K562 (cell line): Measurements from ENCODE around the gene PRC1. TPM values are rescaled to one million over a fixed set of nuclear protein-coding genes. Genes with fewer than 3 reads are reported as not detected.

Source experiments
- ATAC-seq: fragments of 200-7000 bp; cut with Tn5 transposase; 3 replicates; pipeline ENCODE4 v1.9.1; 2020; ENCODE audit warnings: moderate library complexity
- BruUV-seq: library from RNA; stranded (reverse); fragments of 400-500 nt; replicated peaks from 2 replicates; lab custom pipeline; 2021; lab: Mats Ljungman, UMichigan
- CTCF ChIA-PET: fragments of 300-600 bp; formaldehyde crosslinking; extraction: SDS; loops from one replicate; lab custom pipeline; 2021; ENCODE audit warnings: low intra/inter-chr PET ratio; lab: Yijun Ruan, JAX
- POLR2A ChIA-PET: fragments of 300-600, 350-650 bp; sonication (Branson Sonifier 250); formaldehyde crosslinking; extraction: SDS; loops from one replicate; lab custom pipeline; 2021; ENCODE audit warnings: antibody characterized with exemption, inconsistent platforms; lab: Yijun Ruan, JAX
- DNase-seq, 4 experiments: peaks; one replicate each; pipeline versions ENCODE4 v3.0.0 to v3.0.0-alpha.2; 2011 to 2018; ENCODE audit warnings: low spot score in 3 of 4, mixed read lengths in 3 of 4; ENCODE audit errors: extremely low read depth in 1 of 4
- FAIRE-seq: peaks from 2 replicates; lab custom pipeline; 2011; peaks lifted over from hg19 to GRCh38; lab: Jason Lieb, UNC
- H2AFZ ChIP-seq: 2 replicates; pipeline ENCODE4 v1.6.0; 2011; ENCODE audit warnings: low read depth, low read length, control low read depth, inconsistent platforms
- H3K27ac ChIP-seq: fragments of 200-600 bp; 3 replicates; pipeline ENCODE4 v1.8.0; 2011; ENCODE audit warnings: low read depth, mild to moderate bottlenecking, control low read depth, inconsistent platforms, low read length, moderate library complexity, mixed read lengths; ENCODE audit errors: extremely low read depth
- H3K27me3 ChIP-seq, 2 experiments: fragments of 300-600 bp in 1 of 2; 2 replicates in 1 of 2; 3 replicates in 1 of 2; pipeline versions ENCODE4 v1.6.0 to v1.8.0; 2011; ENCODE audit warnings: inconsistent platforms in 2 of 2, low read length in 2 of 2, mild to moderate bottlenecking in 1 of 2, mixed read lengths in 1 of 2, moderate library complexity in 1 of 2; ENCODE audit not compliant: control insufficient read depth in 2 of 2, insufficient read depth in 2 of 2
- H3K36me3 ChIP-seq: fragments of 300-600 bp; 3 replicates; pipeline ENCODE4 v1.8.0; 2011; ENCODE audit warnings: mild to moderate bottlenecking, low read length, inconsistent platforms; ENCODE audit not compliant: control insufficient read depth, insufficient read depth
- H3K4me1 ChIP-seq, 2 experiments: fragments of 200-600 bp in 1 of 2; replicated peaks in 1 of 2; 2 replicates in 1 of 2; 3 replicates in 1 of 2; pipeline versions ENCODE4 v1.5.1 to v1.8.0; 2011; ENCODE audit warnings: inconsistent platforms in 2 of 2, low read length in 2 of 2, mild to moderate bottlenecking in 1 of 2, mixed read lengths in 1 of 2, moderate library complexity in 1 of 2; ENCODE audit not compliant: control insufficient read depth in 2 of 2, insufficient read depth in 2 of 2
- H3K4me2 ChIP-seq: 2 replicates; pipeline ENCODE4 v1.6.1; 2011; ENCODE audit warnings: low read length, control low read depth, inconsistent platforms, mixed read lengths; ENCODE audit not compliant: insufficient read depth
- H3K4me3 ChIP-seq: fragments of 200-600 bp; sonication (generic), shearing (Covaris generic); 2 replicates; pipeline ENCODE4 v1.5.1; 2016; ENCODE audit warnings: control low read depth, inconsistent platforms
- H3K79me2 ChIP-seq: fragments of 200-600 bp; 3 replicates; pipeline ENCODE4 v1.8.0; 2011; ENCODE audit warnings: low read length, inconsistent platforms; ENCODE audit not compliant: control insufficient read depth, insufficient read depth
- H3K9ac ChIP-seq, 2 experiments: 2 replicates each; pipeline versions ENCODE4 v1.6.0 to v1.6.1; 2011; ENCODE audit warnings: low read depth in 2 of 2, low read length in 2 of 2, control low read depth in 1 of 2, inconsistent platforms in 1 of 2, mild to moderate bottlenecking in 1 of 2, mixed read lengths in 1 of 2; ENCODE audit not compliant: insufficient read depth in 1 of 2
- H3K9me1 ChIP-seq: one replicate; pipeline ENCODE4 v1.6.0; 2011; ENCODE audit warnings: inconsistent platforms, mild to moderate bottlenecking, low read length, moderate library complexity; ENCODE audit not compliant: control insufficient read depth, insufficient read depth
- H3K9me3 ChIP-seq: replicated peaks from 2 replicates; pipeline ENCODE4 v1.5.1; 2011; ENCODE audit warnings: low read depth, low read length, inconsistent platforms; ENCODE audit not compliant: control insufficient read depth, insufficient read depth
- H4K20me1 ChIP-seq: replicated peaks from 2 replicates; pipeline ENCODE4 v1.6.1; 2011; ENCODE audit warnings: low read length, inconsistent platforms, mixed read lengths; ENCODE audit not compliant: control insufficient read depth, insufficient read depth
- ATF1 ChIP-seq, 2 experiments: fragments of 450-650 bp in 1 of 2; IDR thresholded peaks; 2 replicates each; pipeline ENCODE4 v1.6.1; 2016; ENCODE audit warnings: missing compliant biosample characterization in 1 of 2, missing genetic modification characterization in 1 of 2
- FOXK2 ChIP-seq, 2 experiments: fragments of 450-650 bp; IDR thresholded peaks in 1 of 2; conservative IDR thresholded peaks in 1 of 2; 2 replicates each; pipeline ENCODE4 v1.6.1; 2016; ENCODE audit warnings: low read depth in 2 of 2, mild to moderate bottlenecking in 1 of 2
- KDM1A ChIP-seq, 2 experiments: fragments of 450-650 bp; IDR thresholded peaks; 2 replicates each; pipeline ENCODE4 v1.6.1; 2016; ENCODE audit warnings: mild to moderate bottlenecking in 2 of 2
- PHB2 ChIP-seq: fragments of 450-650 bp; IDR thresholded peaks from 2 replicates; pipeline ENCODE4 v1.6.1; 2017; ENCODE audit warnings: low read depth
- RBM25 ChIP-seq: fragments of 200-400 bp; formaldehyde crosslinking; IDR thresholded peaks from 2 replicates; pipeline ENCODE4 v1.6.1; 2018; ENCODE audit warnings: low read length, low read depth, moderate library complexity; ENCODE audit not compliant: severe bottlenecking
- ZNF23 ChIP-seq: fragments of 250-450 bp; sonication (Bioruptor Pico); IDR thresholded peaks from 2 replicates; pipeline ENCODE4 v1.4.0; 2020; ENCODE audit warnings: mild to moderate bottlenecking
- WGBS: fragments of 100-300 bp; shearing (Covaris generic); methylation state at CpG from one replicate; pipeline ENCODE4 v1.1.6; 2016; ENCODE audit warnings: low coverage, mixed read lengths; ENCODE audit not compliant: insufficient coverage; ENCODE audit errors: missing lambda C conversion rate; 5-methylcytosine and 5-hydroxymethylcytosine counted together
- in situ Hi-C: fragments of 300-500 bp; cut with MboI; formaldehyde crosslinking; loops from 4 replicates; pipeline ENCODE4 v1.15.0; 2018; ENCODE audit warnings: inconsistent platforms, mixed read lengths
- intact Hi-C: fragments of 100-400 bp; cut with micrococcal nuclease; formaldehyde crosslinking; loops from 2 replicates; pipeline ENCODE4 v1.14.2; 2022
- polyA plus RNA-seq, 8 experiments: library from polyadenylated mRNA; depleted of rRNA in 4 of 8; stranded (reverse) in 5 of 8; unstranded in 3 of 8; fragments of >200 nt; fragmentation: Nextera tagmentation in 2 of 8; fragmentation: Illumina TruSeq in 1 of 8; extraction: Ambion mirVana in 2 of 8; extraction: Trizol in 1 of 8; gene quantifications; 2 replicates each; pipeline versions ENCODE4 v1.2.1 to v1.2.3, GENCODE V29; 2011 to 2014; ENCODE audit warnings: inconsistent platforms in 1 of 8, missing spikeins in 1 of 8
- total RNA-seq, 7 experiments: library from RNA; depleted of rRNA in 6 of 7; stranded (reverse); fragments of >200 nt in 6 of 7; fragmentation: Illumina TruSeq in 2 of 7; extraction: Trizol in 2 of 7; gene quantifications; 2 replicates each; pipeline versions ENCODE4 v1.2.1 to v1.2.3, GENCODE V29; 2011 to 2021; ENCODE audit warnings: low replicate concordance in 1 of 7
- TF ChIP-seq, protein P1 (sequence below), 3 experiments: fragments of 200-800 bp in 1 of 3; sonication (Bioruptor generic) in 1 of 3; sonication (generic) in 1 of 3; formaldehyde crosslinking in 1 of 3; IDR thresholded peaks; 2 replicates each; pipeline versions ENCODE4 v1.6.1 to v1.8.0; 2016 to 2022; ENCODE audit warnings: mild to moderate bottlenecking in 2 of 3, missing compliant biosample characterization in 2 of 3, missing genetic modification characterization in 2 of 3, missing genetic modification reagents in 1 of 3
- TF ChIP-seq, protein P2 (sequence below): fragments of 250-450 bp; sonication (Bioruptor Pico); IDR thresholded peaks from 2 replicates; pipeline ENCODE4 v1.5.0; 2022; ENCODE audit warnings: mild to moderate bottlenecking
- TF ChIP-seq, protein P3 (sequence below): fragments of 450-650 bp; IDR thresholded peaks from 2 replicates; pipeline ENCODE4 v1.6.1; 2016; ENCODE audit warnings: borderline replicate concordance
- TF ChIP-seq, protein P4 (sequence below): sonication (generic); formaldehyde crosslinking; IDR thresholded peaks from 2 replicates; pipeline ENCODE4 v1.8.0; 2022; ENCODE audit warnings: mild to moderate bottlenecking, missing genetic modification reagents, borderline replicate concordance

PRC1 gene
- total and polyA plus RNA-seq, 9 of the 15 experiments (the other 6 are each of a cell fraction or from before 2014, with no cell fraction given): 156 to 391 (median 240) TPM

DNA sequence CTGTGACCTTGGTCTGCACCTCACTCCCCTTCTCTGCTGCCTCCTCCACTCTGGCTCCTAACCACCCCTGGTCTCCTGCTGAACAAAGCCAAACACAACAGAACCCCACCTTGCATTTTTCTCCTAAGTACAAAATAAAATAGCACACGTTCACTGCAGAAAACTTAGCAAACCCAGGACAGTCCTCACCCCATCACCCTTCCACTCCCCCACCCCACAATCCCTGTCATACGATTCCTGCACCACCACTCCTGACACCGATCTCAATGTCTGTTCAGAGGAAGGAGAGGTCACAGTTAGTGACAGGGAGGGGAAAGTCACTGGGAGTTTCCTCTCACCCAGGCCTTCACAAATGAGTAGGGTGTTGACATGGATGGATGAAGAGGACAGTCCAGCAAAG is 23.8 kb upstream of the PRC1 start:
- peak; percentile 22; the same call in 2 of the 3 replicates for ATAC-seq
- H3K4me1 ChIP-seq: peaks cover 18% of the 10 kb centered on the region in 2 experiments; a peak in 4 of 5 replicates
- H3K9me1 ChIP-seq: no peaks in the 10 kb centered on the region
- CTCF ChIA-PET: no interaction called here
- peak overlapping the region; percentile 57 for H3K4me2 ChIP-seq
- H3K36me3 ChIP-seq: peaks cover 30% of the 10 kb centered on the region; the same call in 2 of the 3 replicates
- H3K27me3 ChIP-seq: no peaks in the 10 kb centered on the region
- FAIRE-seq: no peak
- H3K79me2 ChIP-seq: peaks cover 49% of the 10 kb centered on the region
- POLR2A ChIA-PET: interaction anchor here (0.5 to 1.2 kb wide), 4 partner anchors 10 to 29 kb away, joined by 3 to 6 read pairs (median 3); no protein-coding TSS in a partner anchor
- H3K9ac ChIP-seq: peak overlapping the region in 1 of 2 experiments; percentile 49; a peak in 1 of 4 replicates
- intact Hi-C loops (no loop called here), in situ Hi-C loops (no loop called here)
- no peaks in the 10 kb centered on the region for H3K9me3 ChIP-seq
- no peaks in the 10 kb centered on the region for H4K20me1 ChIP-seq
- H2AFZ ChIP-seq: no peak overlapping the region
- H3K27ac ChIP-seq: peak overlapping the region; percentile 3; the same call in 2 of the 3 replicates
- no TSS peak for BruUV-seq
- H3K4me3 ChIP-seq: no peak overlapping the region
- DNase-seq: peak in 1 of 4 experiments; percentile 29
- WGBS: 3% methylated on average over 3 of the region's 3 CpGs
- TF ChIP-seq, protein P1, sequence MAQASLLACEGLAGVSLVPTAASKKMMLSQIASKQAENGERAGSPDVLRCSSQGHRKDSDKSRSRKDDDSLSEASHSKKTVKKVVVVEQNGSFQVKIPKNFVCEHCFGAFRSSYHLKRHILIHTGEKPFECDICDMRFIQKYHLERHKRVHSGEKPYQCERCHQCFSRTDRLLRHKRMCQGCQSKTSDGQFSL (CRISPR knock-in tag; IDR thresholded peaks at IDR 0.05): no peak
- TF ChIP-seq, protein P1 (tag; IDR thresholded peaks at IDR 0.05): no peak
- TF ChIP-seq, protein P2, sequence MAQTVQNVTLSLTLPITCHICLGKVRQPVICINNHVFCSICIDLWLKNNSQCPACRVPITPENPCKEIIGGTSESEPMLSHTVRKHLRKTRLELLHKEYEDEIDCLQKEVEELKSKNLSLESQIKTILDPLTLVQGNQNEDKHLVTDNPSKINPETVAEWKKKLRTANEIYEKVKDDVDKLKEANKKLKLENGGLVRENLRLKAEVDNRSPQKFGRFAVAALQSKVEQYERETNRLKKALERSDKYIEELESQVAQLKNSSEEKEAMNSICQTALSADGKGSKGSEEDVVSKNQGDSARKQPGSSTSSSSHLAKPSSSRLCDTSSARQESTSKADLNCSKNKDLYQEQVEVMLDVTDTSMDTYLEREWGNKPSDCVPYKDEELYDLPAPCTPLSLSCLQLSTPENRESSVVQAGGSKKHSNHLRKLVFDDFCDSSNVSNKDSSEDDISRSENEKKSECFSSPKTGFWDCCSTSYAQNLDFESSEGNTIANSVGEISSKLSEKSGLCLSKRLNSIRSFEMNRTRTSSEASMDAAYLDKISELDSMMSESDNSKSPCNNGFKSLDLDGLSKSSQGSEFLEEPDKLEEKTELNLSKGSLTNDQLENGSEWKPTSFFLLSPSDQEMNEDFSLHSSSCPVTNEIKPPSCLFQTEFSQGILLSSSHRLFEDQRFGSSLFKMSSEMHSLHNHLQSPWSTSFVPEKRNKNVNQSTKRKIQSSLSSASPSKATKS (CRISPR knock-in tag): no peak
- TF ChIP-seq, protein P3, sequence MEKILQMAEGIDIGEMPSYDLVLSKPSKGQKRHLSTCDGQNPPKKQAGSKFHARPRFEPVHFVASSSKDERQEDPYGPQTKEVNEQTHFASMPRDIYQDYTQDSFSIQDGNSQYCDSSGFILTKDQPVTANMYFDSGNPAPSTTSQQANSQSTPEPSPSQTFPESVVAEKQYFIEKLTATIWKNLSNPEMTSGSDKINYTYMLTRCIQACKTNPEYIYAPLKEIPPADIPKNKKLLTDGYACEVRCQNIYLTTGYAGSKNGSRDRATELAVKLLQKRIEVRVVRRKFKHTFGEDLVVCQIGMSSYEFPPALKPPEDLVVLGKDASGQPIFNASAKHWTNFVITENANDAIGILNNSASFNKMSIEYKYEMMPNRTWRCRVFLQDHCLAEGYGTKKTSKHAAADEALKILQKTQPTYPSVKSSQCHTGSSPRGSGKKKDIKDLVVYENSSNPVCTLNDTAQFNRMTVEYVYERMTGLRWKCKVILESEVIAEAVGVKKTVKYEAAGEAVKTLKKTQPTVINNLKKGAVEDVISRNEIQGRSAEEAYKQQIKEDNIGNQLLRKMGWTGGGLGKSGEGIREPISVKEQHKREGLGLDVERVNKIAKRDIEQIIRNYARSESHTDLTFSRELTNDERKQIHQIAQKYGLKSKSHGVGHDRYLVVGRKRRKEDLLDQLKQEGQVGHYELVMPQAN: 0 out of 2 replicates have a peak, but pooled peaks have one; percentile 23
- TF ChIP-seq ZNF23 (CRISPR knock-in tag) (no peak), RBM25 (no peak), KDM1A (IDR thresholded peaks at IDR 0.05) (0 out of 4 replicates have a peak, but pooled peaks of 1 of the 2 experiments have one; percentile 15), ATF1 (CRISPR knock-in tag; IDR thresholded peaks at IDR 0.05) (no peak), ATF1 (tag; IDR thresholded peaks at IDR 0.05) (no peak), PHB2 (no peak), FOXK2 (conservative IDR thresholded peaks at IDR 0.05 in 1 of 2, IDR thresholded peaks at IDR 0.05 in 1 of 2; ENCODE audit: low read depth in 2 of 2) (0 out of 4 replicates have a peak, but pooled peaks of 1 of the 2 experiments have one; percentile 14)
- TF ChIP-seq, protein P4, sequence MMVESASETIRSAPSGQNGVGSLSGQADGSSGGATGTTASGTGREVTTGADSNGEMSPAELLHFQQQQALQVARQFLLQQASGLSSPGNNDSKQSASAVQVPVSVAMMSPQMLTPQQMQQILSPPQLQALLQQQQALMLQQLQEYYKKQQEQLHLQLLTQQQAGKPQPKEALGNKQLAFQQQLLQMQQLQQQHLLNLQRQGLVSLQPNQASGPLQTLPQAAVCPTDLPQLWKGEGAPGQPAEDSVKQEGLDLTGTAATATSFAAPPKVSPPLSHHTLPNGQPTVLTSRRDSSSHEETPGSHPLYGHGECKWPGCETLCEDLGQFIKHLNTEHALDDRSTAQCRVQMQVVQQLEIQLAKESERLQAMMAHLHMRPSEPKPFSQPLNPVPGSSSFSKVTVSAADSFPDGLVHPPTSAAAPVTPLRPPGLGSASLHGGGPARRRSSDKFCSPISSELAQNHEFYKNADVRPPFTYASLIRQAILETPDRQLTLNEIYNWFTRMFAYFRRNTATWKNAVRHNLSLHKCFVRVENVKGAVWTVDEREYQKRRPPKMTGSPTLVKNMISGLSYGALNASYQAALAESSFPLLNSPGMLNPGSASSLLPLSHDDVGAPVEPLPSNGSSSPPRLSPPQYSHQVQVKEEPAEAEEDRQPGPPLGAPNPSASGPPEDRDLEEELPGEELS (CRISPR knock-in tag): no peak
